ENCODE measurements around the gene ZNF202. TPM values are rescaled to one million over a fixed set of nuclear protein-coding genes. Genes with fewer than 3 reads are reported as not detected.
A peak's percentile ranks its signal among the peaks of the same experiment; 100 is the strongest.

ZNF202 gene
- 13.6 TPM for total RNA-seq
- polyA plus RNA-seq (ENCODE audit: insufficient read depth in 1 of 8, insufficient read length in 8 of 8, low replicate concordance in 1 of 8), result 10 to 100 TPM; 13.0 to 22.8 (median 16.7) TPM
- long read RNA-seq, donor 1, result 0 reads
- long read RNA-seq, donor 2, partial matches to known transcripts, result 0 of 1 reads
- long read RNA-seq, donor 2, other reads (novel, unspliced or antisense), result 0 of 1 reads
- long read RNA-seq, donor 3, result 0 reads
- long read RNA-seq, donor 4, result 0 reads
- long read RNA-seq, donor 5, result 0 reads
- long read RNA-seq, donor 6, result 0 reads
- long read RNA-seq, donor 7, result 0 reads
- long read RNA-seq, donor 8, result 0 reads
- long read RNA-seq, donor 9, partial matches to known transcripts, result 0 of 1 reads
- long read RNA-seq, donor 9, other reads (novel, unspliced or antisense), result 0 of 1 reads
- long read RNA-seq, donor 10, result 0 reads
- long read RNA-seq, donor 11, result 0 reads

- DNase-seq, result peak; percentile 96
- under 1% methylated on average over 59 of the region's 67 CpGs for WGBS (ENCODE audit: insufficient coverage)
- Histone ChIP-seq H3K27ac (ENCODE audit: low read length) (peak within 1 kb of the TSS; percentile 80), H3K9me3 (replicated peaks; ENCODE audit: control insufficient read depth, low read depth, low read length) (no peaks in the 10 kb centered on the region), H3K27me3 (ENCODE audit: control insufficient read depth, insufficient read depth, low read length) (no peaks in the 10 kb centered on the region), H3K36me3 (ENCODE audit: control insufficient read depth, insufficient read depth, low read length) (peaks cover 24% of the 10 kb centered on the region), H3K4me3 (ENCODE audit: low read length) (peak within 1 kb of the TSS; percentile 94), H3K4me1 (ENCODE audit: control insufficient read depth, insufficient read depth, low read length) (peaks cover 18% of the 10 kb centered on the region)
These were observed at the start of gene ZNF202 for GRCh38 chr11:123741159-123742030. TSS of gene ZNF202 (minus strand) at chr11:123741660. CDS start at chr11:123730888, 10,772 bp downstream.

GRCh38 chr11:123783536-123783935, 42.1 kb upstream of the ZNF202 start:
- no peaks in the 10 kb centered on the region for H3K27me3 ChIP-seq (ENCODE audit: control insufficient read depth, insufficient read depth, low read length)
- DNase-seq, result no peak
- WGBS (ENCODE audit: insufficient coverage), result no CpG with 5 or more reads among the region's 1 CpG

GRCh38 chr11:123778511-123778910, 37.1 kb upstream of the ZNF202 start:
- Histone ChIP-seq H3K27me3 (ENCODE audit: control insufficient read depth, insufficient read depth, low read length) (no peaks in the 10 kb centered on the region), H3K9me3 (replicated peaks; ENCODE audit: control insufficient read depth, low read depth, low read length) (no peaks in the 10 kb centered on the region), H3K4me3 (ENCODE audit: low read length) (no peak overlapping the region), H3K27ac (ENCODE audit: low read length) (peak overlapping the region; percentile 56), H3K4me1 (ENCODE audit: control insufficient read depth, insufficient read depth, low read length) (peaks cover 2% of the 10 kb centered on the region), H3K36me3 (ENCODE audit: control insufficient read depth, insufficient read depth, low read length) (no peaks in the 10 kb centered on the region)
- DNase-seq, result peak; percentile 77
- no CpG with 5 or more reads among the region's 1 CpG for WGBS (ENCODE audit: insufficient coverage)

More at GRCh38 chr11:123783536-123783935, 42.1 kb upstream of the ZNF202 start:
- Histone ChIP-seq H3K27ac (ENCODE audit: low read length) (no peak overlapping the region), H3K9me3 (replicated peaks; ENCODE audit: control insufficient read depth, low read depth, low read length) (no peaks in the 10 kb centered on the region), H3K36me3 (ENCODE audit: control insufficient read depth, insufficient read depth, low read length) (no peaks in the 10 kb centered on the region), H3K4me1 (ENCODE audit: control insufficient read depth, insufficient read depth, low read length) (no peaks in the 10 kb centered on the region), H3K4me3 (ENCODE audit: low read length) (no peak overlapping the region)

- Histone ChIP-seq H3K27ac (ENCODE audit: low read length) (no peak overlapping the region), H3K4me3 (ENCODE audit: low read length) (no peak overlapping the region), H3K27me3 (ENCODE audit: control insufficient read depth, insufficient read depth, low read length) (no peaks in the 10 kb centered on the region), H3K36me3 (ENCODE audit: control insufficient read depth, insufficient read depth, low read length) (no peaks in the 10 kb centered on the region), H3K4me1 (ENCODE audit: control insufficient read depth, insufficient read depth, low read length) (peaks cover 2% of the 10 kb centered on the region), H3K9me3 (replicated peaks; ENCODE audit: control insufficient read depth, low read depth, low read length) (no peaks in the 10 kb centered on the region)
- no peak for DNase-seq
- 83% methylated on average over 1 of the region's 4 CpGs for WGBS (ENCODE audit: insufficient coverage)
These were observed 34.5 kb upstream of the ZNF202 start for GRCh38 chr11:123775715-123776549.

GRCh38 chr11:123775289-123775688, 33.8 kb upstream of the ZNF202 start:
- Histone ChIP-seq H3K36me3 (ENCODE audit: control insufficient read depth, insufficient read depth, low read length) (no peaks in the 10 kb centered on the region), H3K9me3 (replicated peaks; ENCODE audit: control insufficient read depth, low read depth, low read length) (no peaks in the 10 kb centered on the region), H3K4me3 (ENCODE audit: low read length) (no peak overlapping the region), H3K27me3 (ENCODE audit: control insufficient read depth, insufficient read depth, low read length) (no peaks in the 10 kb centered on the region), H3K27ac (ENCODE audit: low read length) (no peak overlapping the region), H3K4me1 (ENCODE audit: control insufficient read depth, insufficient read depth, low read length) (peaks cover 2% of the 10 kb centered on the region)
- WGBS (ENCODE audit: insufficient coverage), result no CpG with 5 or more reads among the region's 1 CpG
- peak; percentile 38 for DNase-seq

- no CpG with 5 or more reads among the region's 1 CpG for WGBS (ENCODE audit: insufficient coverage)
- DNase-seq, result no peak
- no peaks in the 10 kb centered on the region for H3K9me3 ChIP-seq (replicated peaks; ENCODE audit: control insufficient read depth, low read depth, low read length)
- no peaks in the 10 kb centered on the region for H3K36me3 ChIP-seq (ENCODE audit: control insufficient read depth, insufficient read depth, low read length)
- H3K4me1 ChIP-seq (ENCODE audit: control insufficient read depth, insufficient read depth, low read length), result peaks cover 2% of the 10 kb centered on the region
- H3K4me3 ChIP-seq (ENCODE audit: low read length), result no peak overlapping the region
- no peaks in the 10 kb centered on the region for H3K27me3 ChIP-seq (ENCODE audit: control insufficient read depth, insufficient read depth, low read length)
- no peak overlapping the region for H3K27ac ChIP-seq (ENCODE audit: low read length)
These were observed 32.5 kb upstream of the ZNF202 start for GRCh38 chr11:123773959-123774358.

GRCh38 chr11:123773026-123773425, 31.6 kb upstream of the ZNF202 start:
- H3K9me3 ChIP-seq (replicated peaks; ENCODE audit: control insufficient read depth, low read depth, low read length), result no peaks in the 10 kb centered on the region
- H3K27ac ChIP-seq (ENCODE audit: low read length), result no peak overlapping the region
- H3K4me3 ChIP-seq (ENCODE audit: low read length), result no peak overlapping the region
- 100% methylated on average over 2 of the region's 2 CpGs for WGBS (ENCODE audit: insufficient coverage)
- DNase-seq, result no peak
- H3K36me3 ChIP-seq (ENCODE audit: control insufficient read depth, insufficient read depth, low read length), result no peaks in the 10 kb centered on the region
- no peaks in the 10 kb centered on the region for H3K4me1 ChIP-seq (ENCODE audit: control insufficient read depth, insufficient read depth, low read length)
- H3K27me3 ChIP-seq (ENCODE audit: control insufficient read depth, insufficient read depth, low read length), result no peaks in the 10 kb centered on the region

GRCh38 chr11:123771664-123772063, 30.2 kb upstream of the ZNF202 start:
- no peak for DNase-seq
- Histone ChIP-seq H3K4me3 (ENCODE audit: low read length) (no peak overlapping the region), H3K36me3 (ENCODE audit: control insufficient read depth, insufficient read depth, low read length) (no peaks in the 10 kb centered on the region), H3K9me3 (replicated peaks; ENCODE audit: control insufficient read depth, low read depth, low read length) (no peaks in the 10 kb centered on the region), H3K27me3 (ENCODE audit: control insufficient read depth, insufficient read depth, low read length) (no peaks in the 10 kb centered on the region), H3K27ac (ENCODE audit: low read length) (no peak overlapping the region), H3K4me1 (ENCODE audit: control insufficient read depth, insufficient read depth, low read length) (no peaks in the 10 kb centered on the region)
- WGBS (ENCODE audit: insufficient coverage), result no CpG with 5 or more reads among the region's 3 CpGs

GRCh38 chr11:123770712-123771111, 29.3 kb upstream of the ZNF202 start:
- no peak overlapping the region for H3K4me3 ChIP-seq (ENCODE audit: low read length)
- H3K27me3 ChIP-seq (ENCODE audit: control insufficient read depth, insufficient read depth, low read length), result no peaks in the 10 kb centered on the region
- no peaks in the 10 kb centered on the region for H3K36me3 ChIP-seq (ENCODE audit: control insufficient read depth, insufficient read depth, low read length)
- no peaks in the 10 kb centered on the region for H3K9me3 ChIP-seq (replicated peaks; ENCODE audit: control insufficient read depth, low read depth, low read length)
- no peak for DNase-seq
- no peaks in the 10 kb centered on the region for H3K4me1 ChIP-seq (ENCODE audit: control insufficient read depth, insufficient read depth, low read length)
- no peak overlapping the region for H3K27ac ChIP-seq (ENCODE audit: low read length)
